Effector memory CD4-positive, alpha-beta T cell (primary cell): ENCODE data around the gene LRMDA.

Source experiments
- DNase-seq, 3 donors: peaks; one replicate each; pipeline ENCODE4 v3.0.0-alpha.2; 2020
- H3K27ac ChIP-seq: 2 replicates; pipeline ENCODE4 v1.7.0; 2013; ENCODE audit warnings: mild to moderate bottlenecking, low read length, moderate library complexity; ENCODE audit not compliant: insufficient read depth, poor library complexity, severe bottlenecking
- H3K27me3 ChIP-seq: replicated peaks from 2 replicates; pipeline ENCODE4 v1.7.0; 2013; ENCODE audit warnings: mild to moderate bottlenecking, low read length; ENCODE audit not compliant: insufficient read depth, control insufficient read depth, poor library complexity, severe bottlenecking
- H3K36me3 ChIP-seq: 2 replicates; pipeline ENCODE4 v1.7.0; 2013; ENCODE audit warnings: mild to moderate bottlenecking, low read length, moderate library complexity; ENCODE audit not compliant: control insufficient read depth, insufficient read depth
- H3K4me1 ChIP-seq: 2 replicates; pipeline ENCODE4 v1.7.0; 2013; ENCODE audit warnings: low read length, mild to moderate bottlenecking; ENCODE audit not compliant: control insufficient read depth, insufficient read depth, poor library complexity, severe bottlenecking
- H3K4me3 ChIP-seq: 2 replicates; pipeline ENCODE4 v1.7.0; 2013; ENCODE audit warnings: low read length, low read depth, mild to moderate bottlenecking; ENCODE audit not compliant: insufficient read depth, poor library complexity, severe bottlenecking
- H3K9me3 ChIP-seq: 2 replicates; pipeline ENCODE4 v1.7.0; 2013; ENCODE audit warnings: mild to moderate bottlenecking, low read length, moderate library complexity; ENCODE audit not compliant: control insufficient read depth

The LRMDA gene

GRCh38 chr10:75861582-75861981 is 430.2 kb downstream of the LRMDA start:
- no peaks in the 10 kb centered on the region for H3K36me3 ChIP-seq
- no peak for DNase-seq
- no peaks in the 10 kb centered on the region for H3K27me3 ChIP-seq
- H3K9me3 ChIP-seq, result no peaks in the 10 kb centered on the region
- H3K27ac ChIP-seq, result no peak overlapping the region
- H3K4me3 ChIP-seq, result no peak overlapping the region
- no peaks in the 10 kb centered on the region for H3K4me1 ChIP-seq

- Histone ChIP-seq H3K4me3 (no peak overlapping the region), H3K9me3 (no peaks in the 10 kb centered on the region), H3K27ac (no peak overlapping the region), H3K36me3 (no peaks in the 10 kb centered on the region), H3K4me1 (no peaks in the 10 kb centered on the region), H3K27me3 (no peaks in the 10 kb centered on the region)
- DNase-seq, result no peak
These were observed 431.5 kb downstream of the LRMDA start for GRCh38 chr10:75862935-75863334.

GRCh38 chr10:75864717-75865116 is 433.3 kb downstream of the LRMDA start:
- H3K4me3 ChIP-seq, result no peak overlapping the region
- no peaks in the 10 kb centered on the region for H3K27me3 ChIP-seq
- no peaks in the 10 kb centered on the region for H3K36me3 ChIP-seq
- DNase-seq, result no peak
- H3K9me3 ChIP-seq, result no peaks in the 10 kb centered on the region
- no peak overlapping the region for H3K27ac ChIP-seq
- no peaks in the 10 kb centered on the region for H3K4me1 ChIP-seq

GRCh38 chr10:75865413-75866299 is 434.2 kb downstream of the LRMDA start:
- no peaks in the 10 kb centered on the region for H3K4me1 ChIP-seq
- no peak for DNase-seq
- H3K27me3 ChIP-seq, result no peaks in the 10 kb centered on the region
- no peaks in the 10 kb centered on the region for H3K9me3 ChIP-seq
- H3K27ac ChIP-seq, result no peak overlapping the region
- no peaks in the 10 kb centered on the region for H3K36me3 ChIP-seq
- H3K4me3 ChIP-seq, result no peak overlapping the region

GRCh38 chr10:75866300-75866625 is 434.8 kb downstream of the LRMDA start:
- H3K9me3 ChIP-seq, result no peaks in the 10 kb centered on the region
- no peak overlapping the region for H3K4me3 ChIP-seq
- no peaks in the 10 kb centered on the region for H3K4me1 ChIP-seq
- no peaks in the 10 kb centered on the region for H3K36me3 ChIP-seq
- H3K27me3 ChIP-seq, result no peaks in the 10 kb centered on the region
- H3K27ac ChIP-seq, result no peak overlapping the region
- DNase-seq, result no peak

- no peaks in the 10 kb centered on the region for H3K27me3 ChIP-seq
- H3K36me3 ChIP-seq, result no peaks in the 10 kb centered on the region
- H3K4me3 ChIP-seq, result no peak overlapping the region
- no peaks in the 10 kb centered on the region for H3K4me1 ChIP-seq
- H3K9me3 ChIP-seq, result no peaks in the 10 kb centered on the region
- H3K27ac ChIP-seq, result no peak overlapping the region
- no peak for DNase-seq
These were observed 435.3 kb downstream of the LRMDA start for GRCh38 chr10:75866731-75867130.

GRCh38 chr10:75868574-75868973 is 437.1 kb downstream of the LRMDA start:
- Histone ChIP-seq H3K4me3 (no peak overlapping the region), H3K9me3 (no peaks in the 10 kb centered on the region), H3K27me3 (no peaks in the 10 kb centered on the region), H3K4me1 (no peaks in the 10 kb centered on the region), H3K27ac (no peak overlapping the region), H3K36me3 (no peaks in the 10 kb centered on the region)
- no peak for DNase-seq

- Histone ChIP-seq H3K4me1 (no peaks in the 10 kb centered on the region), H3K27me3 (no peaks in the 10 kb centered on the region), H3K36me3 (no peaks in the 10 kb centered on the region), H3K4me3 (no peak overlapping the region), H3K9me3 (no peaks in the 10 kb centered on the region), H3K27ac (no peak overlapping the region)
- no peak for DNase-seq
These were observed 438.7 kb downstream of the LRMDA start for GRCh38 chr10:75870039-75870645.

- Histone ChIP-seq H3K27ac (no peak overlapping the region), H3K4me1 (no peaks in the 10 kb centered on the region), H3K9me3 (no peaks in the 10 kb centered on the region), H3K27me3 (no peaks in the 10 kb centered on the region), H3K4me3 (no peak overlapping the region), H3K36me3 (no peaks in the 10 kb centered on the region)
- DNase-seq, result no peak
These were observed 444.3 kb downstream of the LRMDA start for GRCh38 chr10:75875740-75876139.

- Histone ChIP-seq H3K27ac (no peak overlapping the region), H3K9me3 (no peaks in the 10 kb centered on the region)
These were observed 445.3 kb downstream of the LRMDA start for GRCh38 chr10:75876710-75877109.

More at GRCh38 chr10:75876710-75877109, 445.3 kb downstream of the LRMDA start:
- DNase-seq, result no peak
- H3K27me3 ChIP-seq, result no peaks in the 10 kb centered on the region
- H3K4me1 ChIP-seq, result no peaks in the 10 kb centered on the region
- H3K36me3 ChIP-seq, result no peaks in the 10 kb centered on the region
- no peak overlapping the region for H3K4me3 ChIP-seq
